NCI-H2107 treated with DMSO at 0.1 percent for 48 hours (cell line): ENCODE results near the gene SRSF7.
"Not testable (repeated sequence)": the region's sequence is repeated elsewhere in the genome, so short reads cannot be mapped to it uniquely, and the experiment has no call there.

Experiments
- DNase-seq: peaks from one replicate; lab custom pipeline; 2025; ENCODE audit not compliant: unreplicated experiment; lab: John Stamatoyannopoulos, UW

SRSF7 gene

DNA sequence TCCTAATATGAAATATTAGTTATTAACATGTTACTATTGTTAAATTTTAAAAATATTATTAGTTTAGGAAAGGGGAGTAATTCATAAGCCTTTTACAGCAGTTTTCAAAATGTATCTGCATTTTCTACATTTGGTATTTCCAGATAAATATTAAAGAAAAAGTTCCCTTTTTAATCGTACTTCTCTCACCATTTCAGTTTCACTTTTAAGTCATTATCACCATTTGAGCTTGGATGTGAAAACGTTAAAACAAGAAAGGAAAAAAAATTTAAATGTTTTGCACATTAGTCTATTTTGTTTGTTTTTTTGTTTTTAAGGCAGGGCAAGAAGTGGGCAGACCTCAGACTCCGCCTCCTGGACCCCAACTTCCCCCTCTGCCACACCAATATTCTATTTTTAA is 3.3 kb upstream of the SRSF7 start:
- DNase-seq = no peak

DNA sequence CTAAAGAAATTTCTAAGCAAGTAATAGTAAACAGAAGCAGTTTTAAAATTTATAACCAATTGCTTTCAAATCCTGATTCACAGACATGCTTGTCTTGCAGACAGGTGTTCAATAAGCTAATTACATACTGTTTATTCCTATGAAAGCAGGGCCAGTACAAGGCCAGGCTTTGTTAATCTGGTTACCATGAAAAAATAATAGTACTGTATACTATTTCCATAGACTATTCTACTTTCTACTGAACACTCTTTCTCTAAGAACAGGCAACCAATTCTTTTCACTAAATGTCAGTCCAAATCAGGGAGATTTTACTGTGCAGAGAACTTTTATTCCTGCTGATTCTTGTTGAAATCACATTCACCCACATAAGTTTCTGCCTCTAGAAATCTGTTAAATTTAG is 2.9 kb upstream of the SRSF7 start:
- no peak for DNase-seq

DNA sequence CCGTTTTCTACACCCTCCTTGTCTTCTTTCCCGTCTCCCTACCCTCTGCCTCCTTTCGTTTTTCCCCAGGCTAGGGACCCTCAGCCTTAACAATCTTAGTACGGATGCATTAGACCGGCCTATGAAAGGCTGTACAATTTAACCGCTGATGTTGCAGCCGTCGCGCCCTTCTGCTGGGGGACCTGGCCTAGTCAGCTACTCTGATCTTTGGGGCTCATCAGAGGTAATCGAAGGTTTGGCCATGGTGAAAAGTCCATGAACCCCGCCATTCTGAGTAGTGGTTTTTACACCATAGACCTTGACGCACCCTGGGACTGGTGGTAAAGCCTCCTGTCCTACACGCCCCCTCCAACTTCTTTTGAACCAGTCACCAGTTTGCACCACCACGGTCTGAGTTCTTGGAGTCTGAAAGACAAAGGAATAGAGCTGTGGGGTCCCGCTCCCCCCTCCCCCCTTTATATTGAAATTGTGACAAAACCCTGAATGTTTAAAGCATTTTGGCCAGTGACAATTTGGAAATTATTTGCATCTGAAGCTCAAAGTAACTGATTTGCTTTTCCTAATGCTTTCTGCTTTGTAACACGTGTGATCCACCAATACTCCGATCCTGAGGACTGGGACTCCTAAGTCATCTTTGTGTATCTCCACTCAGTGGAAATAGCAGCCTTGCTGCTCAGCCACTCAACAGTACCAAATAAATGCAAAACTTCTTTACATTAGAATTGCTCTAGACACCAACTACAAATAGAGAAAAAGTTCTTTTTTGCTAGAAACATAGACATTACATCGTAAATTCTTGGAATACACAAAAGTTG is 642 bp upstream of the SRSF7 start:
- DNase-seq = no peak

DNA sequence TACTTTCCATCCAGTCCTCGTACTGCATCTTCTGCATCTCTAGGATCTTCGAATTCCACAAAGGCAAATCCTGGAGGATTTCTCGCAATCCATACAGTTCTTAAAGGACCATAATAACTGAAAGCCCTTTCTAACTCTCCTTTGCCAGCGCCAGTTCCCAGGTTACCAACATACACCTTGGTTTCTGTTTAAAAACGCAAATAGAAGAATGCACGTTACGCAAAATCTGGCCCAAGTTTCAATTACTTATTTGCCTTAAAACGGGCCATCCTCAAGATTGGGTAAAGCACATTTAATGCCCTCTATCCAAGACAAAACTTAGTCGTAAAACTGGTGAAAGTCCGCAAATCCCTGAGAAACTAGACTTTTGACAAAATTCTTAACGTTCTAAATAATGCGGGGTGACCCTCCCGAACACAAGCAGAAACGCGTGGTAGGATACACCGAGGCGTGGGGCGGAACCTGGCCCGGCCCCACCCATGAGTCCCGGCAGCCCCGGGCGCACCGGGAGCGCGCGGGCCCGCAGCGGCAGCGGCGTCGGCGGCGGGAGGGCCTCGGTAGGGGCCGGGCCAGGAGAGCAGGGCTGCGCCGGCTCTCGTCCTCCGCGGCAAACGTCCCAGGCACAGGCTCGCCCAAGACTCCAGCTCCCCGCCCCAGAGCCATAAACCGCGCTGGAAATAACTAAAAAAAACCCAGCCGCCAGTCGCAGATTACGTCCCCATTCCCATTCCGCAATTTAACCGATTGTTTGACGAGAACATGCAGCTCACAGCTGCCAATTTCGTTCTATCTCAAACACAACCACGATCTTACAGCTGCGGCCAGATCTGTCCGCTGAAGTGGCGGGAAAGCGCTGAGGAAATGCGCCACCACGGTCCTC is 910 bp downstream of the SRSF7 start:
- DNase-seq = no peak

DNA sequence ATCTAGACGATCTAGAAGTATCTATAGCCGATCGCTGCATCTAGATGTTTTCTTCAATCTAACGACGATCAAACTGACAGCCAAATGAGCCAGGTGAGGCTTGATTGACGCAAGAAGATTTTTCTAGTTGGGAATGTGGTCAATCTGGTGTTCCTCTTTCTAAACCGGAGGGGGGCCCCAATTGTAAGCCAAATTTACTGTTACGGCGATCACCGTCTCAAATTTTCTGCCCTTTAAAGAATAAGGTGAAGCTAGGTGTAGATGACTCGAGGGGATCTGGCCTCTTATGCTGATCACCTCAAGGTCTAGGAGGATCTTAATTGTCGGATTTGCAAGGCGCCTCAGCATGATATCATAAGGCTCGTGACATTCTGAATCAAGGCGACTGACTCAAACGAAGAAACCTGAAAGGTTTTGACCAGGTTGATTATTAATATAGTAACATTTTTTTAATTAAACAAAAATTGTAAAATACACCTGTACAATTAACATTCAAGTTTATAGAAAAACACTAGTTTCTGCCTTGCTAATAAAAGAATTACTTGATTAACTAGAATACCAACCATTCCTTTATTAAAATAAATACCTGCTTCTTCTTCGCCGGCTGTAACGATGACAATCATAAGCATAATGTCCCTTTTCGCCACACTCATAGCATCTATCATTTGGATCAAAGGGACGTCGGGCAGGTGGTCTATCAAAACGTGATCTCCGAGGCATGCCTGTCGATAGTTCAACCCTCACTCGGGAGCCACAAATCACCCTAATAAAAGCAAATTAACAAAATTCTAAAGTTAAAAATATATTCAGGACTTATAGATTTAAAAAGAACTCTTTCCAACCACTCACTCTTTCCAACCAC is 2.0 kb downstream of the SRSF7 start:
- no peak for DNase-seq

DNA sequence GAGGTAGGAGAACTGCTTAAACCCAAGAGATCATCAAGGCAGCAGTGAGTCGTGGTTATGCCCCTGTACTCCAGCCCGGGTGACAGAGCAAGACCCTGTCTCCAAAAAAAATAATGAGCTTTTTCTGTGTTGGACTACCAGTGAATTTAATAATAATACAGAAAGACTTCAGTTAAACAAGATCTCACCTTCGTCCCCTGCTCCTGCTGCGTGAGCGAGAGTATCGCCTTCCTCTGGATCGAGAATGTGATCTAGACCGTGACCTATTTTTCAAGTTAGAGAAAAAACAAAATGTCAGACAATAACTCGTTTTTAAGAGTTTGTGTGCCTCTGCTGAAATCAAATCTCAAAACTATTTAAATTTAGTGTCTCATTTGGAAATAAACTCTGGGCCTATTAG is 2.8 kb downstream of the SRSF7 start:
- DNase-seq = no peak

DNA sequence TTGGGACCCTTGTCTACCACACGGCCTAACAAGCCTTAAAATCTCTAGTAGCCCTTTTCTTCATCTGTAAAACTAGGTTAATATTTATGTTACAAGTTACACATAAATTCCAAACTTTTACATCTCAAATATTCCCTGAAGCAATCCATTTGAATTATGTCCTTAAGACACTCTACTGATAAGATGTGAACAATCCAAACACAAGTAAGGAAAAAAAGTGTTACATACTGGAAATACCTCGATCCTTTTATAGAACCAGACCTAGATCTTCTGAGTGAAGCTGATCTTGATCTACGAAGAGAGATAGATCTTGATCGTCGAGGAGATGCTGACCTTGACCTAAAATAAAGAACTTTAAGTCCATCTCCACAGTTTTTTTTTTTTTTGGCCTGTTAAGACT is 3.3 kb downstream of the SRSF7 start:
- no peak for DNase-seq

DNA sequence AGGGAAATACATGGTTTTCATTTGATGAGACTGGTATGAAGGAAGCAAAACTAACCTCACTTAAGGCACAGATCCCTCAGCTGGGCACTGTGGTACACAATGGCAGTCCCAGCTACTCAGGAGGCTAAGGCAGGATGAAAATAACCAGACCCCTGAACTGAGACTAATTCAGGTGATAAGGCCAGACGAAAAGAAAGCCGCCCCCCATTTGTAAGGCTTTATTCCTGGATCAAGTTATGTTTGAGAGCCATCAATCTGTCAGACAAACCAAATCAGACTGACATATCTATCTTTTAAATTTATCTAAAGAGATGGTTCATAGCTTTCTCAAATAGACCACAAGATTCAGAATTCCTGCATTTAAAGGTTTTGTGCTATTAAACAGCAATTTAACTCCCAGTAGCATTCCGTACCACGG is 4.1 kb downstream of the SRSF7 start:
- no peak for DNase-seq

DNA sequence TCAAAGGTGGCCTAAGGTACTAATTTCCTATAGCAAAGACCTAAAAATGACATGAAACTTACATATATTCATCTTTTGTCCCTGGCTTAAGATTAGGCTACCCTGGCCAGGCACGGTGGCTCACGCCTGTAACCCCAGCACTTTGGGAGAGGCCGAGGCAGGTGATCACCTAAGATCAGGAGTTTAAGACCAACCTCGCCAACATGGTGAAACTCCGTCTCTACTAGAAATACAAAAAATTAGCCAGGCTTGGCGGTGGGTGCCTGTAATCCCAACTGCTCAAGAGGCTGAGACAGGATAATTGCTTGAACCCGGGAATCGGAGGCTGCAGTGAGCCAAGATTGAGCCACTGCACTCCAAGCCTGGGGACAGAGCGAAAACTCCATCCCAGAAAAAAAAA is 5.9 kb downstream of the SRSF7 start:
- no peak for DNase-seq

DNA sequence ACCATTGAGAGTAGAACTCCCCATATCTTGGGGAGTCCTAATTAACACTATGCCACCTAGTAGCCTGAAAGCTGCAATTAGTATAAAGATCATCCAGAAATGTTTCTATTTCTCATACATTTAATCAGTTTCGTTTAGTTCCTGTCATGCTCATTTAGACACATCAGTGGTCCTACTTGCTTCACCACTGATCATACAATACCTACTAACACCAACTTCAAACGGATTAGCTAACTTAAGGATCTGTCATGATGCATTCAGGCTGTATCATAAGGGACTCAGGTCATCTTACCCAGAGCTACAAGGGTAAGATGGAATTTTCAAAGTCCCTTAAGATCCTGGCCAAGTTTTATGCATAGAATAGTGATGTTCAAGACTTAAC is 6.8 kb downstream of the SRSF7 start:
- DNase-seq = no peak

DNA sequence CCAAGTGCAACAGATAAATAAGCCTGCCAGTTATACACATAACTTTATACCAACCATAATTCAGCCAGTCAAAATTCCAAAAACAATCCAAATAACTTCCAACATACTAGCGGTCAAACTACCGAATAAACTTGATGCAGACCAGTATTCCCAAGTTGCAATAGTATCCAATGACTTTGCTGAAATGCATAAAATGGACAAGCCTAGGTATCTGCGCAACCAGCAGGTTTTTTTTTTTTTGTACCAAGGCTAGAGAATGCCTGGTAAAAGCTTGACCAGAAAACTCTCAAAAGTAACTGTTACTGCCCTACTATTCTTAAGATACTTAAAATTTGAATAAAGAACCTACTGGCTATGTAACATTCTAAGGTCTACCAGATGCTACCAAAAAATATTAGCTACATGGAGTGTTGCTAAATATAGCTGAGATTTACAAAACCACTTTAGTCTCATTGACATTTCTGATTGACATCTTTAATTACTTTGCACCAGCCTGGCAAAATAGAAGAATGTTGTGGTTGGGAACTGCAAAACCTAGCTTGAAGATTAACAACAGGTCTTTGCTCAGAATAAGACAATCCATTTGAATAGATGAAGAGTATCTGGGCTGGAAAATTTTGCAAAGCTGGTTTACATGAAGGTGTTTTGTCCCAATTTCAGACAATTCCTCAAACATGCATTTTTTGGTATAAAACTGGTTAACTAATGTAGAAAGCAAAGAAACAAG is 7.3 kb downstream of the SRSF7 start:
- no peak for DNase-seq

DNA sequence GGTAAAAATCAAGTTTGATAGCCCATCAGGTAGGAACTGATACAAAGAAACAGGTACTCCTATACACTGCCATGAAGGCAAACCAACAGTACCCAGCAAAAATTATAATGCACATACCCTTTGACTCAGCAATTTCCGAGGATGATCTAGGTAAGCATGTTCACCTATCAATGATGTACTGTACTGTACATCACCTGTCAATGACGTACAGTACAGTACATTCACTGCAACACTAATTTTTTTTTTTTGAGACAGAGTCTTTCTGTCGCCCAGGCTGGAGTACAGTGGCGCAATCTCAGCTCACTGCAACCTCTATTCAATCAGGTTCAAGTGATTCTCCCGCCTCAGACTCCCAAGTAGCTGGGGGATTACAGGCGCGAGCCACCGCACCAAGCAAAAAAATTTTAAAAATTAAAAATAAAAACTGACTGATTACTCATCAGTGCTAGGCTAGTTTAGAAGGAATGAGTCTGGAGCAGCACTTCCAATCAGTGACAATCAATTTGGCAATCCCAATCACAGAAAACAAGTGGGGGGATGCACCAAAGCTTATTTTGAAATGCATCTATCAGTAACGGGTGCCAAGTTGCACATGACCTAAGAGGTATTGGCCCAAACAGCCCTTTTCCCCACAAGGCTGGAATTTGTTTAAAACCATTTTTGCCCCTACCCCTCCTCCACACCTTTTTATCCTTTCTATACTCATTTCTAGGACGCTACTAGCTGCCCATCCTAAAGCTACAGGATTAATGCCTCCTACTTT is 8.2 kb downstream of the SRSF7 start:
- DNase-seq = no peak

DNA sequence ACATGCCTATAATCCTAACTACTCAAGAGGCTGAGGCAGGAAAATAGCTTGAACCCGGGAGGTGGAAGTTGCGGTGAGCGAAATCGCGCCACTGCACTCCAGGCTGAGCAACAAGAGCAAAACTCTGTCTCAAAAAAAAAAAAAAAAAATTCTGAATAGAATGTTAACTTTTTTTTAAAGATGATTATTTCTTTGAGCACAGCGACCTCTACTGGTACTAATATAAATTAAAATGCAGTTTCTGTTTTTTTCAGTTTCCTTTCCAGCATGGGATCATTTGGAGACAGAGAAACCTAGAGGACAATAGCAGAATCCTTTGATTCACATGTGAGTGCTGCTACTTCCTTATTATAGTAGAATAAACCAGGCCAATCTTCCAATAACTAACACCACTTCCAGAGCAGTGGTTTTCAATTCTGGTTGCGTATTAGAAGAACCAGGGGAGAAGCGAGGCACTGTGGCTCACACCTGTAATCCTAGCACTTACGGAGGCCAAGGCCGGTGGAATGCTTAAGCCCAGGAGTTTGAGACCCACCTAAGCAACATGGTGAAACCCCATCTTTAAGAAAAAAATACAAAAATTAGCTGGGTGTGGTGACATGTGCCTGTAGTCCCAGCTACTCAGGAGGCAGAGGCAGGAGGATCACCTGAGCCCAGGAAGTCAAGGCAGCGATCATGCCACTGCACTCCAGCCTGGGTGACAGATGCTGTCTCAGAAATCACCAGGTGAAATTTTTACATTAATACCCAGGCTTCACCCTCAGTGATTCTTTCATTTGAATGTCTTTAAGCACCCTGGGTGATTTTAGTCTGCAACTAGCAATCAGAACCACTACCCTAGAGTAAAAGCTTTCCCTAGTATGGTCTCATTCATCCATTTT is 10.1 kb downstream of the SRSF7 start:
- peak; percentile 41 for DNase-seq

DNA sequence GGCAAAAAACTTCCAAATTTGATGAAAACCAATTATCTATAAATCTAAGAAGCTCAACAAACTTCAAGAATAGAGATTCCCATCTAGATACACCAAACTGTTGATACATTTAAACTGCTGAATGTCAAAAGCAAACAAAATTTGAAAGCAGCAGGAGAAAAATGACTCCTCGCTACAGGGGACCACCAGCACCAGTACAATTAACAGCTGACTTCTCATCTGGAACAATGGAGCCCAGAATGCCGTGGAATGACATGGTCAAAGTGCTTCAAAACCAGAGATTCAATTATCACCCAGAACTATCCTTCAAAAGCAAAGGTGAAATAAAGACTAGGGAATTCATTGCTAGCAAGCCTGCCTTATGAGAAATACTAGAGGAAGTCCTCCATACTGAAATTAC is 11.6 kb downstream of the SRSF7 start:
- DNase-seq = no peak

DNA sequence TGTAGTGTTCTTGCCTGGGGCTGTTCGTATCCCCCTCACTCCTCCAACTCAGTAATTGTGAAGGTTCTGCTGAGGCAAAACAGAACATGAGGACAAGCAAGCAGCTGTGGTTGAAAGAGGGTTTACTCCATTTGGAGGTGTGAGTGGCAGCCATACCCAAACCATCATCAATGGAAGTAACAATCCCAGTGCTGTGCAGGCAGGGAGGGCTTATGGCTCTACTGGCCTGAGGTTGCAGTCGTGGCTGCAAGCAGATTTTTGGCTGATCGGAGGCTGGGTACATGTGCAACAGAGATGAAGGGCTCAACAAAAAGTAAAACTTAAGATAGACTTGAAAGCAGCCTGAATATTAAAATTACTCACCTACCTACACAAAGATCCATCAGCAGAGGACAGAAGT is 13.2 kb downstream of the SRSF7 start:
- no peak for DNase-seq

DNA sequence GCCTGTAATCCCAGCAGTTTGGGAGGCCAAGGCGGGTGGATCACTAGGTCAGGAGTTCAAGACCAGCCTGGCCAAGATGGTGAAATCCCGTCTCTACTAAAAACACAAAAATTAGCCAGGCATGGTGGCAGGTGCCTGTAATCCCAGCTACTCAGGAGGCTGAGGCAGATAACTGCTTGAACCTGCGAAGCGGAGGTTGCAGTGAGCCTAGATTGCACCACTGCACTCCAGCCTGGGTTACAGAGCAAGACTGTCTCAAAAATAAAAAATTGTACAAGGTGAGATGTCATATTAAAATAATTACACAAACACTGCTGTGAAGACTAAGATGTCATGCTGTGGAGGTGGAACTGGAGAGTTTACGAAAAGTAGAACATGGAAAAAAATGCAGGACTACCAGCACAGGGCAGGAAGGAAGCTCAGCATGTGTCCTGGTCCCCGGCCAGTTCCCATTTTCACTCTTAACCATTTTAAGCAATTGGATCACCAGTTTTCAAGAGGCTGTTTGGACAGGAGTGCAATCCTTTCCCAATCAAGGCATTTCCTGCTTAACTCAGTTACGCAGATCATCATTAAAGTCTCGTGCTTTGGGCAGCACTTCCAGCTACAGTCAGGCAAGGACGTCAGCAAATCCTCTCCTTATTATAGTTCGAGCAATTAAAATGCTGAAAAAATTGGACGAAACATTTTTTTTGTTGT is 14.0 kb downstream of the SRSF7 start:
- not testable (repeated sequence) for DNase-seq

DNA sequence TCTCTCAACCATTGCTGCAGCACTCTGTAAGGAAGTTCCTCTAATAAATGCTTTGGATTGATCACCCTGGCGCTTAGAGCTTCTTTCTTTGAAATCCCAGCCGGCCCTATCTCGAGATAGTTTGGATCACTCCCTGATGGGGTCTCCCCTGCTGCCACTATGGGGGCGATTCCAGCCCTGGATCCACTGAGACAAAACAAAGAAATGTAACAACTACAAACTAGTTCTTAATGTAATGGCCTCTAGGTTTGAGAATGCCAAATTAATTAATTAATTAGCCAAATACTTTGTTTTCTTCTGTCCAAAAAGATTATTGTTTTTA is 15.2 kb downstream of the SRSF7 start:
- DNase-seq = no peak

DNA sequence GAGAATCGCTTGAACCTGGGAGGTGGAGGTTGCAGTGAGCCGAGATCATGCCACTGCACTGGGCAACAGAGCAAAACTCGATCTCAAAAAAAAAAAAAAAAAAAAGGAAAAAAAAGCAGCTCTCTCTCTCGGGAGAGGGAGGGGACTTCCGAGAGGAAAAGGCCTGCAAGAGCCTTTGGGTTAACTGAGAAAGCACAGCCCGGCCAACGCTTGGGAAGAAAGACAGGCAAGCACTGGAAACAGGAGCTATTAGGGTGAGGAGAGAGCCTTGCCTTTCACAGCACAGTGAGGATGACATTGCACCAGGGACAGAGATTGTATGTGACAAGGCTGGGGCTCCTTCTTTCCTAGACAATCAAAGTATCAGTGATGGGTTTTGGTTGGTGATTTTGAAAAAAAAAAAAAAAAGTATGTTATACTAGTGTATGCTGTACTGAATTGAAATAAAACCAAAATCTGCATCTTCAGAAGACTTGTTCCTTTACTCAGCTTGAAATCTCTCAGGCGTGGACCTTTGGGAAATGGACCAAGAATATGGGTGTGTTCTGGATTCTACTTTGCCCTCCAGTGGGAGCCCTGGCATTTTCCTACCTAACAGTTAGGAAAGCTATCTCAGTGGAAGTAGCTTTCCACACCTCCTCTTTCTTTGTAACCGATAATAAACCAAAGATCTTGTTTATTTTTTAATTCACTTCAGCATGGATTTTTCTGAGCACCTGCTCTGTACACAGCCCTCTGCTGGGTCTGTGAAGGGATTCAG is 16.7 kb downstream of the SRSF7 start:
- DNase-seq = no peak
